Right lobe of liver (tissue), 4 donors: ENCODE data around the gene PLCL2.

ENCODE experiments used
- CTCF ChIP-seq, 4 donors: fragments of 200-600 bp in 3 of 4; fragments of 450-650 bp in 1 of 4; IDR thresholded peaks; one replicate each; pipeline versions ENCODE4 v1.5.1 to v1.8.0; 2016 to 2022; ENCODE audit warnings: antibody characterized with exemption in 4 of 4, mild to moderate bottlenecking in 2 of 4
- POLR2A ChIP-seq: fragments of 450-650 bp; IDR thresholded peaks from one replicate; pipeline ENCODE4 v1.6.1; 2017; ENCODE audit warnings: antibody characterized with exemption, mild to moderate bottlenecking
- donor health status: DM: no; HTN: no; CAD: no.
- donor health status: DM: no; HTN: no; CAD: no.
- donor health status: DM: no; HTN: yes; CAD: no.

- TF ChIP-seq CTCF (IDR thresholded peaks at IDR 0.05) (no peak), POLR2A (no peak)
Observed at GRCh38 chr3:17090280-17090983, 205.7 kb downstream of the PLCL2 start.
